ENCODE results near the gene KNDC1.

The KNDC1 gene

DNA sequence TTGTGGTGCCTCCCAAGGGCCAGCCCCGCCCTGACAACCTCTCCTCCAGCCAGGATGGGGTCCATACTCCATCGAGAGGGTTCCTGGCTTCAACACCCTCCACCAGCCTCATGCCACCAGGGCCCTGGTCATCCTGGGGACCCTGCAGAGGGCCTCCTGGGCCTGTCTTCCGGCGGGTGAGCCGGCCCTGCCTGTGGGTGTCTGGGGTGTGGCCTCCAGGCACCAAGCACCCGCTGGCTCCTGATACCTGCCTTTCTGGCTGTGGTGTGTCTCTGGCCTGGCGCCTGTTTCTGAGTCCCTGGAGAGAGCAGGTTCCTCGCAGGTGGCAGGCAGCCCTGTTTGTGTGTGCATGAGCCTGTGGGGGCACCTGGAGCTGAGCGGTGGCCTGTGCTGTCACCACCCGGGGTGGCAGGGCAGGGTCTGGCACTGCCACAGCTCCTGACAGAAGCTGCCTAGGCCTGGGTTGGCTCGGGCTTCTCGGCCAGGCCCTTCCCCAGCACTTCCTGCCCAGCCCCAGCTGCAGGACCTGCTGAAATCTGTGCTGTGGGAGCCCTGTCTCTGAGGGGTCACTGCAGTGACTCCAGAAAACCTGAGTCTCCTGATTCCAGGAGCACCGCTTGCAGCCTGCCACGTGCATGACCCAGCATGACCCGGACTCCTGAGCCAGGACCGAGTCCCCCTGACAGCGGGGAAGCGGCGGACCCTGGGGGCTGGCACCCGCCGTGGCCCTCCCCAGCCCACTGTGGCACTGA, 98.2 kb downstream of the KNDC1 start:
- Histone ChIP-seq H3K4me1 (ENCODE audit: low read depth, poor library complexity, severe bottlenecking) (peaks cover 36% of the 10 kb centered on the region), H3K36me3 (ENCODE audit: insufficient read depth) (no peaks in the 10 kb centered on the region), H3K27ac (peak overlapping the region; percentile 36; the same call in 1 of the 2 replicates), H4K20me1 (ENCODE audit: insufficient read depth) (no peaks in the 10 kb centered on the region), H3K9ac (no peak overlapping the region; the same call in 1 of the 2 replicates), H2AFZ (ENCODE audit: low read depth) (peak overlapping the region; percentile 38; the same call in 1 of the 2 replicates), H3K79me2 (ENCODE audit: insufficient read depth, low read depth) (no peaks in the 10 kb centered on the region), H3K27me3 (ENCODE audit: insufficient read depth, low read depth) (peaks cover 8% of the 10 kb centered on the region; the same call in 1 of the 2 replicates), H3K4me2 (peak overlapping the region; percentile 2; the same call in 1 of the 2 replicates), H3K4me3 (IDR thresholded peaks at IDR 0.05; ENCODE audit: insufficient read depth, low read depth, low read length) (no peak overlapping the region)
- TF ChIP-seq, protein P1, sequence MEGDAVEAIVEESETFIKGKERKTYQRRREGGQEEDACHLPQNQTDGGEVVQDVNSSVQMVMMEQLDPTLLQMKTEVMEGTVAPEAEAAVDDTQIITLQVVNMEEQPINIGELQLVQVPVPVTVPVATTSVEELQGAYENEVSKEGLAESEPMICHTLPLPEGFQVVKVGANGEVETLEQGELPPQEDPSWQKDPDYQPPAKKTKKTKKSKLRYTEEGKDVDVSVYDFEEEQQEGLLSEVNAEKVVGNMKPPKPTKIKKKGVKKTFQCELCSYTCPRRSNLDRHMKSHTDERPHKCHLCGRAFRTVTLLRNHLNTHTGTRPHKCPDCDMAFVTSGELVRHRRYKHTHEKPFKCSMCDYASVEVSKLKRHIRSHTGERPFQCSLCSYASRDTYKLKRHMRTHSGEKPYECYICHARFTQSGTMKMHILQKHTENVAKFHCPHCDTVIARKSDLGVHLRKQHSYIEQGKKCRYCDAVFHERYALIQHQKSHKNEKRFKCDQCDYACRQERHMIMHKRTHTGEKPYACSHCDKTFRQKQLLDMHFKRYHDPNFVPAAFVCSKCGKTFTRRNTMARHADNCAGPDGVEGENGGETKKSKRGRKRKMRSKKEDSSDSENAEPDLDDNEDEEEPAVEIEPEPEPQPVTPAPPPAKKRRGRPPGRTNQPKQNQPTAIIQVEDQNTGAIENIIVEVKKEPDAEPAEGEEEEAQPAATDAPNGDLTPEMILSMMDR (conservative IDR thresholded peaks at IDR 0.05; ENCODE audit: low read depth, low read length) = no peak

DNA sequence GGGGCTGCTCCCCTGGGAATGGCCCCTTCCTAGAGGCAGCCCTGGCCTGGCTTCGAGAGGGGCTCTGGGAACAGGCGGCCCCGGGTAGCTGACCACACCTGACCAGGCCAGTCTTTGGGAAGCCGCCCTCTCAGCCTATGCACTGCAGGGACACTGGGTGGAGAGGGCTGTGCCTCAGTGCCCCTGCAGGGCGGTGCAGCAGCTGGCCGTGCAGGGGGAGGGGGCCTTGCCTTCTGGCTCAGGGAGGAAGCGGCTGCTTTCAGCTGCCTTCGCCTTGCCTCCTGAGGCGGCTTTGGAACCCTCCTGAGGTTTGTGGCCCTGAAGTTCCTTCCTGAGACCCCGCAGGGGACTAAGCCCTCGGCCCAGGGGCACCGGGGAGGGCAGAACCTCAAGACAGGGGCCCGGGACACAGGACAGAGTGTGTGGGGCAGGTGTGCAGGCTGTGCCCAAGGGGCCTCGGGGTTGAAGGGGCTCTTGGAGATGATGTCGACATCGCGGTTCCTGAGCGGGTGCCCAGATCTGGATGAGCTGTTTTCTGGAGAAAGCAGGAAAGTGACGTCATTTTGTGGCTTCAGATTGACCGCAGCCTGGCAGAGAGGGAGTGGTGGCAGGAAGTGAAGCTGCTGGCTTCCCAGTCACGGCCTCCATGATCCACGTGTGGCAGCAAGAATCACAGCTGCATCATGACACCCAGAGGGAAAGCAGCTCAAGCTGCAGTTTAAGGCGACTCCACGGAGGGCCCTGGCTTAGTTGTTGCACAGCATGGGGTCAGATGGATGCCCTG, 99.0 kb downstream of the KNDC1 start:
- no peak overlapping the region for H3K27ac ChIP-seq
- no peaks in the 10 kb centered on the region for H4K20me1 ChIP-seq (ENCODE audit: insufficient read depth)
- no peak overlapping the region for H3K9ac ChIP-seq
- no peaks in the 10 kb centered on the region for H3K79me2 ChIP-seq (ENCODE audit: insufficient read depth, low read depth)
- no peak overlapping the region for H3K4me3 ChIP-seq (IDR thresholded peaks at IDR 0.05; ENCODE audit: insufficient read depth, low read depth, low read length)
- no peaks in the 10 kb centered on the region for H3K36me3 ChIP-seq (ENCODE audit: insufficient read depth)
- H3K4me2 ChIP-seq = peak overlapping the region; percentile 25; the same call in 1 of the 2 replicates
- peaks cover under 1% of the 10 kb centered on the region; the same call in 1 of the 2 replicates for H3K27me3 ChIP-seq (ENCODE audit: insufficient read depth, low read depth)
- peaks cover 36% of the 10 kb centered on the region for H3K4me1 ChIP-seq (ENCODE audit: low read depth, poor library complexity, severe bottlenecking)
- TF ChIP-seq, protein P1 (conservative IDR thresholded peaks at IDR 0.05; ENCODE audit: low read depth, low read length) = no peak
- H2AFZ ChIP-seq (ENCODE audit: low read depth) = peak overlapping the region; percentile 22; the same call in 1 of the 2 replicates

DNA sequence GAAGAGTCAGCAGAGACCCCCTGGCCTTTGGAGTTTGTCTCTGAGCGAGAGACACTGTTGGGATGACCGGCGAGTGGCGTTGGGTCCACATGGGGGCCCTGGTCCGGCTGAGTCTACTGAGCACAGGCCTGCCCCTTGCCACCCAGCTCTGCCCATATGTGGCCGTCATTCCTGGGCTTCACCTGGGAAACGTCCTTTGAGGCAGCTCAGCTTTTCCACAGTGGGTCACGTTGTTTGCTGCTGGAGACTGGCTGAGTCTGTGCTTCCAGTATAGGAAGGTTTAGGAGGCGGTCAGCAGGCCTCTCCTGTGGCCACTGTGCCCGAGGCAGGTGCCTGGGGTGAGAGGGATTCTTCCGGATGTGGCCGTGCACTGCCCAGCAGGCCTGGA, 99.6 kb downstream of the KNDC1 start:
- Histone ChIP-seq H3K79me2 (ENCODE audit: insufficient read depth, low read depth) (no peaks in the 10 kb centered on the region), H4K20me1 (ENCODE audit: insufficient read depth) (no peaks in the 10 kb centered on the region), H3K4me3 (IDR thresholded peaks at IDR 0.05; ENCODE audit: insufficient read depth, low read depth, low read length) (no peak overlapping the region), H3K9ac (no peak overlapping the region), H2AFZ (ENCODE audit: low read depth) (peak overlapping the region; percentile 22; the same call in 1 of the 2 replicates), H3K36me3 (ENCODE audit: insufficient read depth) (no peaks in the 10 kb centered on the region), H3K27me3 (ENCODE audit: insufficient read depth, low read depth) (no peaks in the 10 kb centered on the region; the same call in 1 of the 2 replicates), H3K27ac (no peak overlapping the region), H3K4me2 (peak overlapping the region; percentile 25; the same call in 1 of the 2 replicates), H3K4me1 (ENCODE audit: low read depth, poor library complexity, severe bottlenecking) (peaks cover 36% of the 10 kb centered on the region)
- TF ChIP-seq, protein P1 (conservative IDR thresholded peaks at IDR 0.05; ENCODE audit: low read depth, low read length) = no peak

DNA sequence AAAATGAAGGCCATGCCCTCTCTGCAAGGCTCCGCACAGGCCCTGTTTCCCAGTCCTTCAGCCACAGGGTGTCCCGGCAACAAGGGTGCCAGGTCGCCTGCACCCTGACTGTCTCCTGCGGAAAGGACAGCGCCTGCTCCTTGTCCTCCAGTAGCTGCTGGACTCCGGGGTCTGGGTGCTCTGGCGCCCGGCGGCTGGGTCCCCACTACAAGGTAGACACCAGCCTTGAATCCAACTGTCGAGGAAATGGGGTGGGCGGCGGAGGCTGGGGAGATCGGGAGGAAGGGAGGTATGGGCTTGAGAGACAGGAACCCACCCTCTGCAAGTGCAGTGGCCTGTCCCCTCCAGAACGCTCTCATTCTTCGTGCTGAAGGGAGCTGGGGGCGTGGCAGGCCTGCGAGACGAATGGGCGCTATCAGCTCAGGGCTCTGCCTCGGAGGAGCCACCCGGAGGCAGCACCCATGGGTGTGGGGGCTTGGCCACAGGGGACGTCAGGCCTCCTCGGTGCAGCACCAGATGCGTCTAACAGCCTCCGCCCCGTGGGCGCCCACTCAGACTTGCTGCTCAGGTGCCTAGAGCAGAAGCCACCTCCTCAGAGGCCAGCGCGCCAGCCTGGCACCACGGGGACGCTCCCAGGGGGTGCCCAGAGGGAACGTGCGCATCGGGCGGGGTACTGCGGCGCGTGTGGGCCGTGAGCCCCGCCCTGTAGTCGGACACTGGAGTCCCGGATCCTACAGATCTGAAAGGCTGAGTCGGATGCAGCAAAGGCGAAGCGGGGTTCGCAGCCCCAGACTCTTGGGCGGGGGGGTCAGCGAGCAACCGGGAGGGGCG, 101.1 kb downstream of the KNDC1 start:
- Histone ChIP-seq H3K27me3 (ENCODE audit: insufficient read depth, low read depth) (no peaks in the 10 kb centered on the region; the same call in 1 of the 2 replicates), H3K36me3 (ENCODE audit: insufficient read depth) (no peaks in the 10 kb centered on the region), H3K9ac (peak overlapping the region; percentile 64), H4K20me1 (ENCODE audit: insufficient read depth) (no peaks in the 10 kb centered on the region), H3K4me2 (peak overlapping the region; percentile 54; the same call in 1 of the 2 replicates), H3K4me1 (ENCODE audit: low read depth, poor library complexity, severe bottlenecking) (peaks cover 36% of the 10 kb centered on the region), H3K79me2 (ENCODE audit: insufficient read depth, low read depth) (no peaks in the 10 kb centered on the region), H3K27ac (no peak overlapping the region), H2AFZ (ENCODE audit: low read depth) (peak overlapping the region; percentile 36; the same call in 1 of the 2 replicates), H3K4me3 (IDR thresholded peaks at IDR 0.05; ENCODE audit: insufficient read depth, low read depth, low read length) (no peak overlapping the region)
- TF ChIP-seq, protein P1 (conservative IDR thresholded peaks at IDR 0.05; ENCODE audit: low read depth, low read length) = no peak

Measured in KMS-11 (cell line).